Activated CD4-positive, CD25-positive, alpha-beta regulatory T cell treated with anti-CD3 and anti-CD28 coated beads, Interleukin-2, amount 50 U/mL, for 16 hours (primary cell): ENCODE data around the gene KCNIP1.

Experiments used
- DNase-seq: peaks from one replicate; pipeline ENCODE4 v3.0.0-alpha.2; 2020; ENCODE audit warnings: low read depth, low spot score

KCNIP1 gene

DNA sequence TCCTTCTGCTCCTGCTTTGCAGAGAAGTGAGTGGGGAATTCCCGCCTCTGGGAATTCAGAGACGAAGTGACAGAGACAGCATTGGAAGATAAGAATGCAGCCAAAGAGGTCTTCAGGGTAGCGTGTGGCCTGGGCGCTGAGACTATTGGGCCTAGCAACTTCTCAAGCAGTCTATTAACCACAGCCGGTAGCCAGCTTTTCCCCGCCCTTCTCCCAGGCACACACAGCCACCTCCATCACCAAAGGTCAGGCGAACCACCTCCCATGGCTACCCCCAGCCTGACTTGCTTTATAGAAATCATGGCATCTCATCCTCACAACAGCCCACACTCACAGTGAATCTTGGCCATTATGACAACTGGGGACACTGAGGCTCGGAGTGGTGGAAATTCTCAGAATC, 124.2 kb downstream of the KCNIP1 start:
- DNase-seq: no peak

DNA sequence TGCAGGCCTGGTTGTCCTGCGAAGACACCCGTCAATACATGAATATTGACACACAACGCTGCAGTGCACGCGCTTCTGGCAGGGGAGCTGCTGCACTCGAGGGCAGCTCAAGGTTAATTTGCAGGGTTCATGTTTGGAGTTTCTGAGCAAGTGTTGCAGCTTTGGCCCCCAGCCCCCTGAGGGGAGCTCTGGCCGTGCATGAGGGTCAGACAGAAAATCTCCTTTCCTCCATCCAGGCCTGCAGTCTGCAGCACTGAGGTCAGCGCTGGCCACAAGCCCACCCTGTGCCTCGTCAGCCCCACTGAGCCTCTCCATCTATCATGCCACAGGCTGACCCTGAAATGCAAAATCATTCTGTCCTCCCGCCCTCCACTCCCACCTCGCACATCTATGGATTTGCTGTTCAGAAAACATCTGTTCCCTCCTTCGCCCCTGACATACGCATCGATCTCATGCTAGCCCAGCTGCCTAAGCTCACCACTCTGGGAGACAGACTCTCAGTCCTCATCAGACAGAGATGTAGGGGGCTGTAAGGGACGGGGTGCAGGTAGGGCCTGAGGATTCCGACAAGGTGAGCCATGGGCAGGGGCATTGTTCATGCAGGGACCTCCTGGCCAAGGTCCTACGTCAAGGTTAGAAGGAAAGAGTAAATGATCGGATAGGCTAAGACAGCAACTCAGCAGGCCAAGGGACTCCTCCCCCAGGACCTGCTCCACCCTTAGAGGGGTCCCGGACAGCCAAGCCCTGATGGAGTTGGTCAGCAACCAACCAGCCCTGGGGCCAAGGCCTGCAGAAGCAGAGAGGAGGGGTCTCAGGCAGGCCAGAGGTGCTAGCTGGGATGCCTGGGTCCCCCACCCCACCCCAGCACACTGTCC, 125.1 kb downstream of the KCNIP1 start:
- no peak for DNase-seq

DNA sequence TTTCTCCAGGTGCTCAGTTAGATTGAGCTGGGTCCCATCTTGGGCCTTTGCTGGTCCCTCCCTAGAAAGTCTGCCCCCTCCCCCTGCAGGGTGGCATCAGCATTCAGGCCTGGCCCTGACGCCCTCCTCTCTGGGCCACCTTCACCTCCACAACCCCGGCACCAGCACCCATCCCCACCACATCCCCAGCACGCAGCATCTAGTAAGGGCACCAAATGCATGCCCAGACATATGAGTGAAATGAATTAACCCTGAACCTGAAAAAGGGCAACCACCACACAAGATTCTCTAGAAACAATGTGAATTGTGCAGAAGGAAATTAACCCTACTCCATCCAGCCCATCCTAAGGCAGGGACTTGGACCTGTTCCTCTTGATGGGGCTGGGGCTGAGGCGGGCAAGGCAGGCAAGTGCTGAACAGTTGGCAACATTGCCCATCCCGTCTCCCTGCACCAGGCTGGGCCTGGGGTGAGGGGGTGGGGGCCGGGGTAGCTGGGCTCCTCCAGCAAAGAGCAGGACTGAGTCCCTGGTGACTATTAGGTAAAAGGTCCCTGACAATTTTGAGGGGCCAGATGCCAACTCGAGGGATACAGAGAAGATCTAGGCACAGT, 125.9 kb downstream of the KCNIP1 start:
- DNase-seq: no peak

- DNase-seq: no peak
Observed at GRCh38 chr5:170630226-170630625, 126.4 kb downstream of the KCNIP1 start.

GRCh38 chr5:170630711-170631141, 126.9 kb downstream of the KCNIP1 start:
- DNase-seq: no peak

- DNase-seq: no peak
Observed at GRCh38 chr5:170631466-170632195, 127.8 kb downstream of the KCNIP1 start.

- DNase-seq: no peak
Observed at GRCh38 chr5:170632266-170632984, 128.6 kb downstream of the KCNIP1 start.

DNA sequence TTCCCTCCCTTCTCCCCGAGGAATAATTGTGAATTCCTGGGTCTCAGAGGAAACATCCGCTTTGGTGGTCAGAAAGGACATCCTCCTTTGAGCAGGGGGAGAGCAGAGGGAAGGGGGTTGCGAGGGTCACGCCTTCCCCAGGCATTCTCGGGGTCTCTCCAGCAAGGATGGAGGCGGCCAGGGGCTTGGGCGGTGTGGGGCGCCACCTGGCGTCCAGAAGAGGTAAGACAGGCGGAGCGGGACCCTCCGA, 129.1 kb downstream of the KCNIP1 start:
- peak; percentile 15 for DNase-seq

DNA sequence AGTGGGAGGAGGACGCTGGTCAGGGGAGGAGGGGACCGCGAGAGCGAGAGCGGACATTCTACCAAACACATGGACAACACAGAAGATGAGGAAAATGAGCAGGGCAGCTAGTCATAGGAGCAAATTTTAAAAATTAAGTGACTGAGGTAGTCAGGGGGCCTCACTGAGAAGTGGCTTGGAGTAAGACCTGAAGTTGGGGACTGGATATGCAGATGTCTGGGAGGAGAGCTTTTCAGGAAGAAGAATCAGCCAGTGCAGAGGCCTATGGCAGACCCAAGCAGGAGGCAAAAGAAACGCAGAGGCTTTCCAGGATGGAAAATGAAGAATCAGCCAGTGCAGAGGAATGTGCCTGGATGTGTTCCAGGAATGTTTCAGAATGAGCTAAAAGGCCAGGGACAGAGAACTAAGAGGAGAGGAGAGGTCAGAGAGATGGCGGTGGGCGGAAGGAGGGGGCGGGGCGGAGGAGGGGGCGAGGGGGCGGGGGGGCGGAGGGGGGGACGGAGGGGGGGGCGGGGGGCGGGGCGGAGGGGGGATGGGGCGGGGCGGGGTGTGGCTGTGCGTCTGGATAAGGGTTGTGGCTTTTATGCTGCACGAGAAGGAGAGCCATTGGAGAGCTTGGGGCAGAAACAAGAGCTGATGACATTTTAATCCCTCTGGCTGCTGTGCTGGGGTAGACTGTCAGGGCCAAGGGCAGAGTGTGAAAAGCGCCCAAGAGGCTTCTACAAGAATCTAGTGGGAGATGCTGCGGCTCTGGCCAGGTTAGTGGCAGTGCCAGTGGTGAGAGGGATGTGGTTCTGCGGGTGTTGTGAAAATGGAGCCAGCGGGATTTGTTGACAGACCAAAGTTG, 129.6 kb downstream of the KCNIP1 start:
- no peak for DNase-seq

GRCh38 chr5:170634256-170634990, 130.6 kb downstream of the KCNIP1 start:
- no peak for DNase-seq

GRCh38 chr5:170635706-170636105, 131.9 kb downstream of the KCNIP1 start:
- DNase-seq: no peak

- DNase-seq: no peak
Observed at GRCh38 chr5:170636206-170636605, 132.4 kb downstream of the KCNIP1 start.

DNA sequence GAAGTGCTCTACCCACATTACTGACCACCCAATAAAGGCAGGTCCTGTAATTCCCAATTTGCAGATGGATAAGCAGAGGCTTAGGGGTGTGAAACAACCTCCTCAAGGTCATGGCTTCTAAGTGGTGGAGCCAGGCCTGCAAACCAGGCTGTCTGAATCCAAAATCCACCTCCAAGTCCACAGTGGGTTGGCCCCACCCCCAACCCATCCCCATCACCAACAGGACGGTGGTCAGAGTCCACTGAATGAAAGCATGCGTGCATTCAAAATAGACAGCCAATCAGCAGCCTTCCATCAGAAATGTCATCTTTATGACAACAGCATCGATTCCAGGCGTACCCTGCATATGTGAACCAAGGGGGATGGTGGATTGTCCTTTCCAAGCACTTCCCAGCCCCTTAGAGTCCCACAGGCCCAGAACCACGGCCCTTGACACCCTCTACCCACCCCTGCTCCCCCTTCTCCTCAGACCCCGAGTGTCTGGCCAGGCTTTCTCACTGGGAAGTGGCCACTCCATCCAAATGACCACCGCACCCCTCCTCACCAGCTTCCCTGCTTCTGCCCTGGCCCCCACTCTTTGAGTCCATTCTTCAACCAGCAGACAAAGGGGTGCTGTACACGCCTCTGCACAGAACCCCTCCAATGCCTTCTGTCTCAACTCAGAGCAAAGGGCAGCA, 133.1 kb downstream of the KCNIP1 start:
- DNase-seq: no peak

GRCh38 chr5:170638051-170638450, 134.2 kb downstream of the KCNIP1 start:
- DNase-seq: no peak

GRCh38 chr5:170638454-170639220, 134.8 kb downstream of the KCNIP1 start:
- DNase-seq: peak; percentile 42

DNA sequence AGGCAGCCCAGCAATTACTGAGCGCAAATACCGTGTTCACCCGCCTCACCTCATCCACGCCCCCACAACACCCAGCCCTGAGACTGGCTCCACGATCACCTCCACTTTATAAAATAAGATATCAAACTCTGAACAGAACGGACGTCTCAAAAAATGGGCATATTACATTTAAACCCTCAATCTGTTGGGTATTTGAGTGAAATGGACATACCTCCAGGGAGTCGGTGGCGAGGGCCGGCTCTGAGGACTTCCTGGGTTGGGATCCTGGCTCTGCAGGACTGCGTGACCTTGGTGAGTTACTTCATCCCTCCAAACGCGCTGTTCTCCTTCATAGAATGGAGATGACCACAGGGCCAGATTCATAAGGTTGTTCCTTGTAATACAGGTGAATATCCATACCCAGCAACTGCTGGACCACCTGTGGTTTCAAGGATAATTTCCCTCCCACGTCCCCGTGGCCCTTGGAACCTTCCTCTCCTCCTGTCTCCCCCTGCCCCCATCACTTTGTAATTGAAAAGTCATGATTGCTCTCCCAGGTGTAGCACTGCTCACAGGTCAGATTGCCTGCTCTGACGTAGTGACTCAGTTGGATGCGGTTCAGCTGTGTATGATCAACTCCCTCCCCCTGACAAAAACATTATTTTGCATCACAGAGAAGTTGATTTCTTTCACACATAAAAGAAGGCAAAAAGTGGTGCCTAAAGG, 135.6 kb downstream of the KCNIP1 start:
- no peak for DNase-seq

GRCh38 chr5:170640731-170641588, 137.1 kb downstream of the KCNIP1 start:
- DNase-seq: no peak
